ENCODE measurements around the gene SPOCK1. TPM values are rescaled to one million over a fixed set of nuclear protein-coding genes. Genes with fewer than 3 reads are reported as not detected.

Gene SPOCK1
- total and polyA plus RNA-seq, 9 of the 15 experiments (the other 6 are each of a cell fraction or from before 2014, with no cell fraction given), result 0.01 to 0.35 (median 0.04) TPM; not detected in 6

GRCh38 chr5:136981936-136982335 is 517.2 kb downstream of the SPOCK1 start:
- Histone ChIP-seq H3K9me1 (ENCODE audit: control insufficient read depth, insufficient read depth, low read length) (no peaks in the 10 kb centered on the region), H3K9me3 (replicated peaks; ENCODE audit: control insufficient read depth, insufficient read depth, low read depth, low read length) (no peaks in the 10 kb centered on the region), H3K36me3 (ENCODE audit: control insufficient read depth, insufficient read depth, low read length) (no peaks in the 10 kb centered on the region), H3K27me3 (ENCODE audit: control insufficient read depth in 2 of 2, insufficient read depth in 2 of 2, low read length in 2 of 2) (no peaks in the 10 kb centered on the region), H3K79me2 (ENCODE audit: control insufficient read depth, insufficient read depth, low read length) (no peaks in the 10 kb centered on the region), H3K4me1 (replicated peaks in 1 of 2; ENCODE audit: control insufficient read depth in 2 of 2, insufficient read depth in 2 of 2, low read length in 2 of 2) (no peaks in the 10 kb centered on the region), H3K9ac (ENCODE audit: insufficient read depth in 1 of 2, low read depth in 2 of 2, low read length in 2 of 2) (no peak overlapping the region), H2AFZ (ENCODE audit: low read depth, low read length) (no peak overlapping the region), H3K4me3 (no peak overlapping the region), H3K27ac (ENCODE audit: extremely low read depth, low read depth, low read length) (no peak overlapping the region), H3K4me2 (ENCODE audit: insufficient read depth, low read length) (no peak overlapping the region), H4K20me1 (replicated peaks; ENCODE audit: control insufficient read depth, insufficient read depth, low read length) (no peaks in the 10 kb centered on the region)
- CTCF ChIA-PET (ENCODE audit: low intra/inter-chr PET ratio), result no interaction called here
- in situ Hi-C loops (cut with MboI) (no loop called here), intact Hi-C loops (cut with micrococcal nuclease) (no loop called here)
- no peak for DNase-seq (ENCODE audit: extremely low read depth in 1 of 4, low spot score in 3 of 4)
- FAIRE-seq, result no peak
- no TSS peak for BruUV-seq (replicated peaks)
- no peak for ATAC-seq
- TF ChIP-seq PRDM10 (IDR thresholded peaks at IDR 0.05; ENCODE audit: partially characterized antibody) (no peak), SRSF1 (IDR thresholded peaks at IDR 0.05; ENCODE audit: low read depth, low read length) (no peak), GATA2 (CRISPR knock-in tag; IDR thresholded peaks at IDR 0.05) (no peak), IRF9 (tag; IDR thresholded peaks at IDR 0.05) (no peak), SLC30A9 (CRISPR knock-in tag; IDR thresholded peaks at IDR 0.05) (no peak), SNIP1 (IDR thresholded peaks at IDR 0.05; ENCODE audit: low read depth) (no peak), ZFP1 (CRISPR knock-in tag; IDR thresholded peaks at IDR 0.05) (no peak), JUNB (CRISPR knock-in tag; conservative IDR thresholded peaks at IDR 0.05) (no peak)
- 0% methylated on average over 2 of the region's 2 CpGs for WGBS (ENCODE audit: insufficient coverage, low coverage, missing lambda C conversion rate)
- POLR2A ChIA-PET, result no interaction called here
